CD4-positive, alpha-beta T cell (primary cell): ENCODE results near the gene TBPL1. TPM values are rescaled to one million over a fixed set of nuclear protein-coding genes. Genes with fewer than 3 reads are reported as not detected.

Experiments
- ATAC-seq: fragments of 200-7000 bp; cut with Tn5 transposase; one replicate; pipeline ENCODE4 v1.10.0; 2022; ENCODE audit warnings: mild to moderate bottlenecking; ENCODE audit not compliant: poor library complexity
- CTCF ChIA-PET: fragments of 350-600 bp; sonication (Branson Sonifier 250); formaldehyde crosslinking; loops from one replicate; lab custom pipeline; 2021; ENCODE audit warnings: antibody characterized with exemption, inconsistent platforms; lab: Charles Lee
- POLR2A ChIA-PET: fragments of 350-600 bp; sonication (Branson Sonifier 250); formaldehyde crosslinking; loops from one replicate; lab custom pipeline; 2021; ENCODE audit warnings: antibody characterized with exemption, inconsistent platforms; lab: Charles Lee
- DNase-seq, 14 experiments: peaks; one replicate each; pipeline ENCODE4 v3.0.0-alpha.2; 2013 to 2020; ENCODE audit warnings: mixed read lengths in 2 of 14
- H3K27ac ChIP-seq, 2 donors: one replicate each; pipeline versions ENCODE4 v1.5.1 to v1.7.0; 2013; ENCODE audit warnings: low read length in 2 of 2, low read depth in 1 of 2, mild to moderate bottlenecking in 1 of 2
- H3K27me3 ChIP-seq, 2 experiments: 1 replicate in 1 of 2; 2 replicates in 1 of 2; pipeline versions ENCODE4 v1.6.1 to v1.7.0; 2013; ENCODE audit warnings: low read length in 2 of 2, control low read depth in 1 of 2, mild to moderate bottlenecking in 1 of 2, moderate library complexity in 1 of 2; ENCODE audit not compliant: insufficient read depth in 2 of 2, control insufficient read depth in 1 of 2
- H3K36me3 ChIP-seq: one replicate; pipeline ENCODE4 v1.6.1; 2013; ENCODE audit warnings: low read length, control low read depth; ENCODE audit not compliant: insufficient read depth
- H3K4me1 ChIP-seq: one replicate; pipeline ENCODE4 v1.6.1; 2013; ENCODE audit warnings: low read length, control low read depth; ENCODE audit not compliant: insufficient read depth
- H3K4me3 ChIP-seq: one replicate; pipeline ENCODE4 v1.5.1; 2013; ENCODE audit warnings: mild to moderate bottlenecking, low read length, moderate library complexity
- H3K9me3 ChIP-seq, 2 experiments: 1 replicate in 1 of 2; 2 replicates in 1 of 2; pipeline versions ENCODE4 v1.6.1 to v1.7.0; 2013; ENCODE audit warnings: low read length in 2 of 2, mild to moderate bottlenecking in 2 of 2, control low read depth in 1 of 2, moderate library complexity in 1 of 2; ENCODE audit not compliant: control insufficient read depth in 1 of 2, insufficient read depth in 1 of 2
- H3K27ac Mint-ChIP-seq: one replicate; pipeline ENCODE4 v1.8.0; 2020; ENCODE audit warnings: mixed read lengths
- H3K27me3 Mint-ChIP-seq: one replicate; pipeline ENCODE4 v1.8.0; 2021; ENCODE audit warnings: mixed read lengths
- H3K36me3 Mint-ChIP-seq: one replicate; pipeline ENCODE4 v1.8.0; 2021; ENCODE audit warnings: low read depth, mixed read lengths
- H3K4me1 Mint-ChIP-seq: one replicate; pipeline ENCODE4 v1.8.0; 2021; ENCODE audit warnings: low read depth, mixed read lengths
- H3K4me3 Mint-ChIP-seq: one replicate; pipeline ENCODE4 v1.8.0; 2020; ENCODE audit warnings: mild to moderate bottlenecking, mixed read lengths
- H3K9me3 Mint-ChIP-seq: one replicate; pipeline ENCODE4 v1.8.0; 2020; ENCODE audit warnings: mixed read lengths
- CTCF ChIP-seq: fragments of 200-600 bp; IDR thresholded peaks from one replicate; pipeline ENCODE4 v1.8.0; 2022; ENCODE audit warnings: antibody characterized with exemption, mild to moderate bottlenecking
- intact Hi-C, 2 experiments: fragments of 100-400 bp; cut with DNase I in 1 of 2; cut with micrococcal nuclease in 1 of 2; formaldehyde crosslinking; loops; one replicate each; pipeline versions ENCODE4 v1.15.1 to v1.9.0; 2023 to 2025; cut with DNase I, micrococcal nuclease
- total RNA-seq, 174 experiments: library from RNA in 2 of 174; stranded (reverse) in 2 of 174; gene quantifications; one replicate each; pipeline ENCODE4 v1.2.3 and lab custom pipeline; 2021 to 2026

Gene TBPL1
- total RNA-seq, 2 experiments from 2014 or later: 34.7 to 37.3 TPM

GRCh38 chr6:134029495-134030455, 76.8 kb downstream of the TBPL1 start:
- Mint-ChIP-seq H3K4me3 (no peak overlapping the region), H3K27me3 (no peaks in the 10 kb centered on the region), H3K4me1 (no peaks in the 10 kb centered on the region), H3K36me3 (no peaks in the 10 kb centered on the region), H3K9me3 (no peaks in the 10 kb centered on the region), H3K27ac (no peak overlapping the region)
- Histone ChIP-seq H3K36me3 (no peaks in the 10 kb centered on the region), H3K9me3 (no peaks in the 10 kb centered on the region), H3K4me3 (no peak overlapping the region), H3K27me3 (no peaks in the 10 kb centered on the region), H3K4me1 (no peaks in the 10 kb centered on the region), H3K27ac (no peak overlapping the region)
- ATAC-seq (no peak), DNase-seq (no peak)
- intact Hi-C loops: no loop called here
- ChIA-PET CTCF (no interaction called here), POLR2A (no interaction called here)
- TF ChIP-seq CTCF: no peak

- H3K27ac ChIP-seq: no peak overlapping the region
- Mint-ChIP-seq H3K9me3 (no peaks in the 10 kb centered on the region), H3K4me3 (no peak overlapping the region), H3K36me3 (no peaks in the 10 kb centered on the region), H3K4me1 (no peaks in the 10 kb centered on the region), H3K27me3 (no peaks in the 10 kb centered on the region), H3K27ac (no peak overlapping the region)
- ATAC-seq: no peak
- no peaks in the 10 kb centered on the region for H3K36me3 ChIP-seq
- intact Hi-C loops: no loop called here
- TF ChIP-seq CTCF: no peak
- ChIA-PET POLR2A (no interaction called here), CTCF (no interaction called here)
- H3K27me3 ChIP-seq: no peaks in the 10 kb centered on the region
- H3K4me1 ChIP-seq: no peaks in the 10 kb centered on the region
- no peak overlapping the region for H3K4me3 ChIP-seq
- DNase-seq: no peak
- no peaks in the 10 kb centered on the region for H3K9me3 ChIP-seq
Measured at GRCh38 chr6:134031696-134032255, 78.8 kb downstream of the TBPL1 start.

GRCh38 chr6:134034478-134034877, 81.5 kb downstream of the TBPL1 start:
- no peaks in the 10 kb centered on the region for H3K36me3 ChIP-seq
- Mint-ChIP-seq H3K27me3 (no peaks in the 10 kb centered on the region), H3K4me3 (no peak overlapping the region), H3K36me3 (no peaks in the 10 kb centered on the region), H3K9me3 (no peaks in the 10 kb centered on the region), H3K4me1 (no peaks in the 10 kb centered on the region), H3K27ac (no peak overlapping the region)
- no peaks in the 10 kb centered on the region for H3K9me3 ChIP-seq
- CTCF ChIA-PET: interaction anchor here (0.7 kb wide), 1 partner anchor 926 kb away, joined by 6 read pairs; no protein-coding TSS in a partner anchor
- H3K4me1 ChIP-seq: no peaks in the 10 kb centered on the region
- intact Hi-C loops: no loop called here
- TF ChIP-seq CTCF: no peak
- no peak overlapping the region for H3K4me3 ChIP-seq
- POLR2A ChIA-PET: no interaction called here
- H3K27ac ChIP-seq: no peak overlapping the region
- DNase-seq (peak in 1 of 14 experiments; percentile 4), ATAC-seq (no peak)
- no peaks in the 10 kb centered on the region for H3K27me3 ChIP-seq
